Endodermal cell (in vitro differentiated cells): ENCODE data around the gene NLRP9. TPM values are rescaled to one million over a fixed set of nuclear protein-coding genes. Genes with fewer than 3 reads are reported as not detected.

Experiments
- DNase-seq: peaks from one replicate; pipeline ENCODE4 v3.0.0-alpha.2; 2017
- H3K27ac ChIP-seq: 2 replicates; pipeline ENCODE4 v1.5.1; 2013; ENCODE audit warnings: mild to moderate bottlenecking, low read depth, low read length, moderate library complexity
- H3K27me3 ChIP-seq: 2 replicates; pipeline ENCODE4 v1.6.1; 2013; ENCODE audit warnings: mild to moderate bottlenecking, low read length, moderate library complexity; ENCODE audit not compliant: insufficient read depth, control insufficient read depth, poor library complexity, severe bottlenecking
- H3K36me3 ChIP-seq: 2 replicates; pipeline ENCODE4 v1.7.0; 2013; ENCODE audit warnings: mild to moderate bottlenecking, low read length, moderate library complexity; ENCODE audit not compliant: control insufficient read depth, insufficient read depth
- H3K4me1 ChIP-seq: one replicate; pipeline ENCODE4 v1.7.0; 2013; ENCODE audit warnings: low read length; ENCODE audit not compliant: control insufficient read depth, insufficient read depth
- H3K4me3 ChIP-seq: 2 replicates; pipeline ENCODE4 v1.5.1; 2013; ENCODE audit warnings: mild to moderate bottlenecking, low read length, moderate library complexity
- H3K9ac ChIP-seq: 2 replicates; pipeline ENCODE4 v1.6.1; 2013; ENCODE audit warnings: mild to moderate bottlenecking, low read length, moderate library complexity; ENCODE audit not compliant: poor library complexity, severe bottlenecking; ENCODE audit errors: extremely low read depth
- H3K9me3 ChIP-seq: 2 replicates; pipeline ENCODE4 v1.6.1; 2013; ENCODE audit warnings: mild to moderate bottlenecking, low read length, moderate library complexity; ENCODE audit not compliant: control insufficient read depth
- H3K27ac Mint-ChIP-seq: 2 replicates; pipeline ENCODE4 v1.8.0; 2020; ENCODE audit warnings: mixed read lengths
- H3K27me3 Mint-ChIP-seq: 2 replicates; pipeline ENCODE4 v1.8.0; 2021; ENCODE audit warnings: mild to moderate bottlenecking, mixed read lengths; ENCODE audit not compliant: insufficient read depth
- H3K36me3 Mint-ChIP-seq: 2 replicates; pipeline ENCODE4 v1.8.0; 2020; ENCODE audit warnings: low read depth, mixed read lengths
- H3K4me1 Mint-ChIP-seq: 2 replicates; pipeline ENCODE4 v1.8.0; 2020; ENCODE audit warnings: mixed read lengths
- H3K4me3 Mint-ChIP-seq: 2 replicates; pipeline ENCODE4 v1.8.0; 2020; ENCODE audit warnings: mild to moderate bottlenecking, moderate library complexity, mixed read lengths
- H3K9me3 Mint-ChIP-seq: 2 replicates; pipeline ENCODE4 v1.8.0; 2020; ENCODE audit warnings: mild to moderate bottlenecking, mixed read lengths
- WGBS, 2 experiments: methylation state at CpG; one replicate each; pipeline versions ENCODE4 v1.1.5 to v1.1.7; 2013; ENCODE audit warnings: missing lambda C conversion rate in 2 of 2, mixed read lengths in 1 of 2; ENCODE audit not compliant: insufficient coverage in 1 of 2, insufficient read length in 1 of 2; 5-methylcytosine and 5-hydroxymethylcytosine counted together
- total RNA-seq, 2 donors: library from RNA; stranded (reverse); fragmentation: NEBNext Ultra II Directional in 1 of 2; extraction: Animal tissue kit (Norgen Biotek cat#: 25700) in 1 of 2; gene quantifications; 2 replicates in 1 of 2; 3 replicates in 1 of 2; pipeline ENCODE4 v1.2.1, GENCODE V29; 2021
- TF ChIP-seq, protein P1 (sequence below): fragments of 200-600 bp; sonication (generic); conservative IDR thresholded peaks from 2 replicates; pipeline ENCODE4 v1.5.0; 2021; ENCODE audit warnings: antibody characterized with exemption, mild to moderate bottlenecking

The NLRP9 gene
- total RNA-seq, 2 donors from 2014 or later: not detected

DNA sequence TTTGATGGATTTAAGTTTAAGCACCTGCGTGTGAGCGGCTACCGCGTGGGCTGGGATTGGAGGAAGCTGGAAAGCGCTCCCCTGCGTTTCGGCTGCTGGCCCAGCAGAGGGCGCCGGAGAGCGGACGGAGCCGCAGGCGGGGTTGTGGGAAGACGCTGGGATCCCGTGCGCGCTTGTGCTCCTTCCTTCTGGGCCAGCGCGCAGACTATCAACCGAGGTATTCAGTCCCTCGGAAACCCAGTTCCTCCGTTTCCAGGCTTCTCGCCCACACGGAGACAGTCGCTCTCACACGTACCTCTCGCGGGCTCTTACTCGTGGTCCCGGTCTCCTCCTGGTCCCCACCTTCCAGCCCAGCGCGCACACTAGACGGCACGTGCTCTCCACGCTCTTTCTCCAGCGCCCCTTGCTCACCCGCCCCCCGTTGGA is 34.4 kb downstream of the NLRP9 start:
- Mint-ChIP-seq H3K36me3 (peaks cover 48% of the 10 kb centered on the region), H3K9me3 (peaks cover 53% of the 10 kb centered on the region), H3K27ac (no peak overlapping the region), H3K4me1 (no peaks in the 10 kb centered on the region), H3K27me3 (peaks cover 10% of the 10 kb centered on the region), H3K4me3 (no peak overlapping the region)
- Histone ChIP-seq H3K4me1 (no peaks in the 10 kb centered on the region), H3K4me3 (no peak overlapping the region), H3K27me3 (no peaks in the 10 kb centered on the region), H3K27ac (no peak overlapping the region), H3K36me3 (peaks cover 37% of the 10 kb centered on the region), H3K9ac (no peak overlapping the region), H3K9me3 (peaks cover 36% of the 10 kb centered on the region)
- peak; percentile 90 for DNase-seq
- TF ChIP-seq, protein P1, sequence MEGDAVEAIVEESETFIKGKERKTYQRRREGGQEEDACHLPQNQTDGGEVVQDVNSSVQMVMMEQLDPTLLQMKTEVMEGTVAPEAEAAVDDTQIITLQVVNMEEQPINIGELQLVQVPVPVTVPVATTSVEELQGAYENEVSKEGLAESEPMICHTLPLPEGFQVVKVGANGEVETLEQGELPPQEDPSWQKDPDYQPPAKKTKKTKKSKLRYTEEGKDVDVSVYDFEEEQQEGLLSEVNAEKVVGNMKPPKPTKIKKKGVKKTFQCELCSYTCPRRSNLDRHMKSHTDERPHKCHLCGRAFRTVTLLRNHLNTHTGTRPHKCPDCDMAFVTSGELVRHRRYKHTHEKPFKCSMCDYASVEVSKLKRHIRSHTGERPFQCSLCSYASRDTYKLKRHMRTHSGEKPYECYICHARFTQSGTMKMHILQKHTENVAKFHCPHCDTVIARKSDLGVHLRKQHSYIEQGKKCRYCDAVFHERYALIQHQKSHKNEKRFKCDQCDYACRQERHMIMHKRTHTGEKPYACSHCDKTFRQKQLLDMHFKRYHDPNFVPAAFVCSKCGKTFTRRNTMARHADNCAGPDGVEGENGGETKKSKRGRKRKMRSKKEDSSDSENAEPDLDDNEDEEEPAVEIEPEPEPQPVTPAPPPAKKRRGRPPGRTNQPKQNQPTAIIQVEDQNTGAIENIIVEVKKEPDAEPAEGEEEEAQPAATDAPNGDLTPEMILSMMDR: peak; percentile 84
- WGBS, 2 experiments: 85 to 86% methylated on average over 21 to 38 of the region's 38 CpGs

DNA sequence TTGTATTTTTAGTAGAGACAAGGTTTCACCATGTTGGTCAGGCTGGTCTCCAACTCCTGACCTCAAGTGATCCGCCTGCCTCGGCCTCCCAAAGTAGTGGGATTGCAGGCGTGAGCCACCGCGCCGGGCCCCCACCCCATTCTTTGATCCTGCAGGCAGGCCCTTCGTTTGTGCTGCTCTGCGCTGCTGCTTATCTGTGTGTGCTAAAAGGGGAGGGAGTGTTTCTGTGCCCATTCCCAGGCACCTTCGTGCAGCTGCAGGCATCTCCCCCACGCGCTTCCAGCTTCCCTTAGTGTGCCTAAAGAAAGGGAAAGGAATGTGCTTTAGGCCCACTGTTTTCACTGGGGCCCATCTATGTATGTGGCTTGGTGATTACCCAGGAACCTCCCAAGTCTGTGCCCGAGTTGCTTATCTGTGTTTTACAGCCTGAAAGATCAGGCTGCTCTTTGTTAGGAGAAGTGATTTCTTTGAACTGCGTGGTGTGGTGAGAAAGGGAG is 36.0 kb downstream of the NLRP9 start:
- WGBS, 2 experiments: 90 to 96% methylated on average over 8 to 13 of the region's 13 CpGs
- Mint-ChIP-seq H3K36me3 (peaks cover 58% of the 10 kb centered on the region), H3K27me3 (peaks cover 8% of the 10 kb centered on the region), H3K27ac (peak overlapping the region; percentile 39), H3K4me1 (no peaks in the 10 kb centered on the region), H3K9me3 (peaks cover 38% of the 10 kb centered on the region), H3K4me3 (no peak overlapping the region)
- TF ChIP-seq, protein P1: no peak
- Histone ChIP-seq H3K9me3 (peaks cover 31% of the 10 kb centered on the region), H3K4me3 (no peak overlapping the region), H3K4me1 (no peaks in the 10 kb centered on the region), H3K36me3 (peaks cover 44% of the 10 kb centered on the region), H3K27ac (no peak overlapping the region), H3K27me3 (no peaks in the 10 kb centered on the region), H3K9ac (no peak overlapping the region)
- DNase-seq: peak; percentile 44

DNA sequence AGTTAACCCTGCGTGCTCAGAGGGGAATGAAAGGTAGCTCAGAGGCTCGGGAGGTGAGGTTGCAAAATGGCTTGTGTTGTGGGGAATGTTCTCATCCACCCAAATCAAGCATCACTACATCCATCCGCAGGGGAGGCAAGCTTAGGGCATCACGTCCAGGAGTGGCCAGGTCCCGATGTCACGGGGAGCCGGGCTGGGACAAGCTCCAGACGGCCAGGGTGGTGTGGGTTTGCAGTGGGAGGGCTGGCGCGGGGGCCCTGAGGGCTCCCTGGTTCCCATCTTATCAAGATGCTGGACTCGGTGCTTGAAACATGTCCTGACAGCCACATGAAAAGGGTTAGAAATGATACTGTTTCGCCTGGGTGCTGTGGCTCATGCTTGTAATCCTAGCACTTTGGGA is 37.4 kb downstream of the NLRP9 start:
- Mint-ChIP-seq H3K27me3 (peaks cover 6% of the 10 kb centered on the region), H3K4me3 (no peak overlapping the region), H3K9me3 (peaks cover 38% of the 10 kb centered on the region), H3K27ac (no peak overlapping the region), H3K36me3 (peaks cover 68% of the 10 kb centered on the region), H3K4me1 (no peaks in the 10 kb centered on the region)
- H3K36me3 ChIP-seq: peaks cover 46% of the 10 kb centered on the region
- TF ChIP-seq, protein P1: no peak
- 97 to 98% methylated on average over 8 to 12 of the region's 12 CpGs for WGBS, 2 experiments
- peaks cover 31% of the 10 kb centered on the region for H3K9me3 ChIP-seq
- no peaks in the 10 kb centered on the region for H3K27me3 ChIP-seq
- H3K4me3 ChIP-seq: no peak overlapping the region
- H3K9ac ChIP-seq: no peak overlapping the region
- DNase-seq: no peak
- no peak overlapping the region for H3K27ac ChIP-seq
- no peaks in the 10 kb centered on the region for H3K4me1 ChIP-seq
